NCI-H748 (cell line): ENCODE results near the gene FAM174B.
A peak's percentile ranks its signal among the peaks of the same experiment; 100 is the strongest.

ENCODE experiments used
- DNase-seq: peaks from one replicate; lab custom pipeline; 2025; ENCODE audit not compliant: unreplicated experiment; lab: John Stamatoyannopoulos, UW

The FAM174B gene

GRCh38 chr15:92655178-92655995, at the start of gene FAM174B:
TSS of gene FAM174B (minus strand) at chr15:92655775.
- peak; percentile 73 for DNase-seq

- DNase-seq = no peak
Measured at GRCh38 chr15:92696096-92696495, 40.5 kb upstream of the FAM174B start.

GRCh38 chr15:92693691-92694331, 38.2 kb upstream of the FAM174B start:
- peak; percentile 52 for DNase-seq

GRCh38 chr15:92690395-92690794, 34.8 kb upstream of the FAM174B start:
- no peak for DNase-seq

- no peak for DNase-seq
Measured at GRCh38 chr15:92687746-92688145, 32.2 kb upstream of the FAM174B start.

GRCh38 chr15:92687195-92687602, 31.6 kb upstream of the FAM174B start:
- no peak for DNase-seq

GRCh38 chr15:92683511-92683834, 27.9 kb upstream of the FAM174B start:
- peak; percentile 22 for DNase-seq

- no peak for DNase-seq
Measured at GRCh38 chr15:92682741-92683510, 27.4 kb upstream of the FAM174B start.

GRCh38 chr15:92681141-92681631, 25.6 kb upstream of the FAM174B start:
- DNase-seq = no peak

- no peak for DNase-seq
Measured at GRCh38 chr15:92677999-92678398, 22.4 kb upstream of the FAM174B start.

- no peak for DNase-seq
Measured at GRCh38 chr15:92676561-92676960, 21.0 kb upstream of the FAM174B start.

- no peak for DNase-seq
Measured at GRCh38 chr15:92675485-92675884, 19.9 kb upstream of the FAM174B start.

GRCh38 chr15:92674347-92674746, 18.8 kb upstream of the FAM174B start:
- no peak for DNase-seq

GRCh38 chr15:92672102-92672501, 16.5 kb upstream of the FAM174B start:
- DNase-seq = no peak

- no peak for DNase-seq
Measured at GRCh38 chr15:92671406-92671805, 15.8 kb upstream of the FAM174B start.

- no peak for DNase-seq
Measured at GRCh38 chr15:92670621-92671020, 15.0 kb upstream of the FAM174B start.

- DNase-seq = no peak
Measured at GRCh38 chr15:92669432-92669831, 13.9 kb upstream of the FAM174B start.

GRCh38 chr15:92668620-92669019, 13.0 kb upstream of the FAM174B start:
- DNase-seq = no peak

- no peak for DNase-seq
Measured at GRCh38 chr15:92667970-92668485, 12.5 kb upstream of the FAM174B start.

- DNase-seq = peak; percentile 88
Measured at GRCh38 chr15:92667287-92667904, 11.8 kb upstream of the FAM174B start.

- peak; percentile 64 for DNase-seq
Measured at GRCh38 chr15:92666780-92667179, 11.2 kb upstream of the FAM174B start.
